ENCODE results near the gene PRKCA. TPM values are rescaled to one million over a fixed set of nuclear protein-coding genes. Genes with fewer than 3 reads are reported as not detected.

Gene PRKCA
- total RNA-seq, 1 experiment from 2014 or later, result 4.4 TPM

- H3K27me3 ChIP-seq (ENCODE audit: low read length), result no peaks in the 10 kb centered on the region
- no peaks in the 10 kb centered on the region for H4K20me1 ChIP-seq (ENCODE audit: insufficient read depth, low read depth, low read length)
- H3K27ac ChIP-seq (ENCODE audit: low read length), result no peak overlapping the region
- H3K4me1 ChIP-seq (ENCODE audit: low read length), result no peaks in the 10 kb centered on the region
- no peaks in the 10 kb centered on the region for H3K9me3 ChIP-seq (ENCODE audit: low read length)
- no peaks in the 10 kb centered on the region for H3K79me2 ChIP-seq (ENCODE audit: low read length)
- H3K4me3 ChIP-seq (ENCODE audit: low read length), result no peak overlapping the region
- DNase-seq, result no peak
- H3K9me2 ChIP-seq (replicated peaks; ENCODE audit: insufficient read depth, low read length), result no peaks in the 10 kb centered on the region
- no peak overlapping the region for H3K4me2 ChIP-seq (ENCODE audit: low read depth, low read length, poor library complexity, severe bottlenecking)
- no peak overlapping the region for H3K9ac ChIP-seq (ENCODE audit: low read length)
- no peaks in the 10 kb centered on the region for H3K36me3 ChIP-seq (ENCODE audit: insufficient read depth, low read length)
- H2AFZ ChIP-seq (ENCODE audit: low read length), result no peak overlapping the region
Measured at GRCh38 chr17:66462010-66462409, 159.6 kb downstream of the PRKCA start.

- no peak overlapping the region for H3K4me3 ChIP-seq (ENCODE audit: low read length)
- no peaks in the 10 kb centered on the region for H3K9me2 ChIP-seq (replicated peaks; ENCODE audit: insufficient read depth, low read length)
- H3K9me3 ChIP-seq (ENCODE audit: low read length), result no peaks in the 10 kb centered on the region
- no peaks in the 10 kb centered on the region for H3K79me2 ChIP-seq (ENCODE audit: low read length)
- H3K36me3 ChIP-seq (ENCODE audit: insufficient read depth, low read length), result no peaks in the 10 kb centered on the region
- DNase-seq, result no peak
- no peak overlapping the region for H3K9ac ChIP-seq (ENCODE audit: low read length)
- no peak overlapping the region for H3K27ac ChIP-seq (ENCODE audit: low read length)
- no peaks in the 10 kb centered on the region for H4K20me1 ChIP-seq (ENCODE audit: insufficient read depth, low read depth, low read length)
- no peaks in the 10 kb centered on the region for H3K27me3 ChIP-seq (ENCODE audit: low read length)
- H3K4me2 ChIP-seq (ENCODE audit: low read depth, low read length, poor library complexity, severe bottlenecking), result no peak overlapping the region
- H3K4me1 ChIP-seq (ENCODE audit: low read length), result peaks cover 10% of the 10 kb centered on the region
- no peak overlapping the region for H2AFZ ChIP-seq (ENCODE audit: low read length)
Measured at GRCh38 chr17:66464921-66465320, 162.5 kb downstream of the PRKCA start.

- Histone ChIP-seq H3K4me2 (ENCODE audit: low read depth, low read length, poor library complexity, severe bottlenecking) (no peak overlapping the region), H3K9ac (ENCODE audit: low read length) (no peak overlapping the region), H3K79me2 (ENCODE audit: low read length) (no peaks in the 10 kb centered on the region)
Measured at GRCh38 chr17:66465701-66466100, 163.3 kb downstream of the PRKCA start.

GRCh38 chr17:66466106-66466820 is 163.8 kb downstream of the PRKCA start:
- H3K79me2 ChIP-seq (ENCODE audit: low read length), result no peaks in the 10 kb centered on the region
- H3K27me3 ChIP-seq (ENCODE audit: low read length), result no peaks in the 10 kb centered on the region
- no peaks in the 10 kb centered on the region for H4K20me1 ChIP-seq (ENCODE audit: insufficient read depth, low read depth, low read length)
- no peak overlapping the region for H3K9ac ChIP-seq (ENCODE audit: low read length)
- peaks cover 10% of the 10 kb centered on the region for H3K4me1 ChIP-seq (ENCODE audit: low read length)
- H3K4me2 ChIP-seq (ENCODE audit: low read depth, low read length, poor library complexity, severe bottlenecking), result no peak overlapping the region
- no peaks in the 10 kb centered on the region for H3K36me3 ChIP-seq (ENCODE audit: insufficient read depth, low read length)
- H3K4me3 ChIP-seq (ENCODE audit: low read length), result no peak overlapping the region
- H3K27ac ChIP-seq (ENCODE audit: low read length), result no peak overlapping the region
- H3K9me3 ChIP-seq (ENCODE audit: low read length), result no peaks in the 10 kb centered on the region
- H2AFZ ChIP-seq (ENCODE audit: low read length), result no peak overlapping the region
- H3K9me2 ChIP-seq (replicated peaks; ENCODE audit: insufficient read depth, low read length), result no peaks in the 10 kb centered on the region
- no peak for DNase-seq

More at GRCh38 chr17:66465701-66466100, 163.3 kb downstream of the PRKCA start:
- Histone ChIP-seq H3K4me3 (ENCODE audit: low read length) (no peak overlapping the region), H2AFZ (ENCODE audit: low read length) (no peak overlapping the region), H3K4me1 (ENCODE audit: low read length) (peaks cover 10% of the 10 kb centered on the region), H3K27me3 (ENCODE audit: low read length) (no peaks in the 10 kb centered on the region), H4K20me1 (ENCODE audit: insufficient read depth, low read depth, low read length) (no peaks in the 10 kb centered on the region), H3K9me2 (replicated peaks; ENCODE audit: insufficient read depth, low read length) (no peaks in the 10 kb centered on the region), H3K27ac (ENCODE audit: low read length) (no peak overlapping the region), H3K36me3 (ENCODE audit: insufficient read depth, low read length) (no peaks in the 10 kb centered on the region), H3K9me3 (ENCODE audit: low read length) (no peaks in the 10 kb centered on the region)
- no peak for DNase-seq

GRCh38 chr17:66466840-66467367 is 164.5 kb downstream of the PRKCA start:
- peaks cover 10% of the 10 kb centered on the region for H3K4me1 ChIP-seq (ENCODE audit: low read length)
- H3K79me2 ChIP-seq (ENCODE audit: low read length), result no peaks in the 10 kb centered on the region
- no peaks in the 10 kb centered on the region for H4K20me1 ChIP-seq (ENCODE audit: insufficient read depth, low read depth, low read length)
- no peak overlapping the region for H3K27ac ChIP-seq (ENCODE audit: low read length)
- no peak for DNase-seq
- no peaks in the 10 kb centered on the region for H3K27me3 ChIP-seq (ENCODE audit: low read length)
- H3K4me2 ChIP-seq (ENCODE audit: low read depth, low read length, poor library complexity, severe bottlenecking), result no peak overlapping the region
- no peaks in the 10 kb centered on the region for H3K36me3 ChIP-seq (ENCODE audit: insufficient read depth, low read length)
- H3K9ac ChIP-seq (ENCODE audit: low read length), result no peak overlapping the region
- H3K4me3 ChIP-seq (ENCODE audit: low read length), result no peak overlapping the region
- no peaks in the 10 kb centered on the region for H3K9me2 ChIP-seq (replicated peaks; ENCODE audit: insufficient read depth, low read length)
- no peaks in the 10 kb centered on the region for H3K9me3 ChIP-seq (ENCODE audit: low read length)
- no peak overlapping the region for H2AFZ ChIP-seq (ENCODE audit: low read length)

GRCh38 chr17:66467766-66468165 is 165.4 kb downstream of the PRKCA start:
- H3K9me3 ChIP-seq (ENCODE audit: low read length), result no peaks in the 10 kb centered on the region
- no peaks in the 10 kb centered on the region for H4K20me1 ChIP-seq (ENCODE audit: insufficient read depth, low read depth, low read length)
- peaks cover 10% of the 10 kb centered on the region for H3K4me1 ChIP-seq (ENCODE audit: low read length)
- no peak overlapping the region for H3K9ac ChIP-seq (ENCODE audit: low read length)
- no peaks in the 10 kb centered on the region for H3K79me2 ChIP-seq (ENCODE audit: low read length)
- no peaks in the 10 kb centered on the region for H3K36me3 ChIP-seq (ENCODE audit: insufficient read depth, low read length)
- no peak overlapping the region for H3K4me2 ChIP-seq (ENCODE audit: low read depth, low read length, poor library complexity, severe bottlenecking)
- no peaks in the 10 kb centered on the region for H3K27me3 ChIP-seq (ENCODE audit: low read length)
- H2AFZ ChIP-seq (ENCODE audit: low read length), result no peak overlapping the region
- no peaks in the 10 kb centered on the region for H3K9me2 ChIP-seq (replicated peaks; ENCODE audit: insufficient read depth, low read length)
- H3K4me3 ChIP-seq (ENCODE audit: low read length), result no peak overlapping the region
- H3K27ac ChIP-seq (ENCODE audit: low read length), result no peak overlapping the region
- no peak for DNase-seq

- Histone ChIP-seq H3K4me3 (ENCODE audit: low read length) (no peak overlapping the region), H3K4me1 (ENCODE audit: low read length) (peaks cover 10% of the 10 kb centered on the region), H3K36me3 (ENCODE audit: insufficient read depth, low read length) (no peaks in the 10 kb centered on the region), H3K4me2 (ENCODE audit: low read depth, low read length, poor library complexity, severe bottlenecking) (no peak overlapping the region), H3K79me2 (ENCODE audit: low read length) (no peaks in the 10 kb centered on the region), H3K27ac (ENCODE audit: low read length) (no peak overlapping the region), H3K9ac (ENCODE audit: low read length) (no peak overlapping the region), H3K27me3 (ENCODE audit: low read length) (no peaks in the 10 kb centered on the region), H4K20me1 (ENCODE audit: insufficient read depth, low read depth, low read length) (no peaks in the 10 kb centered on the region), H2AFZ (ENCODE audit: low read length) (no peak overlapping the region), H3K9me3 (ENCODE audit: low read length) (no peaks in the 10 kb centered on the region), H3K9me2 (replicated peaks; ENCODE audit: insufficient read depth, low read length) (no peaks in the 10 kb centered on the region)
- DNase-seq, result no peak
Measured at GRCh38 chr17:66468241-66469087, 166.1 kb downstream of the PRKCA start.

- no peaks in the 10 kb centered on the region for H3K36me3 ChIP-seq (ENCODE audit: insufficient read depth, low read length)
- no peak overlapping the region for H3K9ac ChIP-seq (ENCODE audit: low read length)
- no peaks in the 10 kb centered on the region for H3K27me3 ChIP-seq (ENCODE audit: low read length)
- H3K79me2 ChIP-seq (ENCODE audit: low read length), result no peaks in the 10 kb centered on the region
- H3K4me2 ChIP-seq (ENCODE audit: low read depth, low read length, poor library complexity, severe bottlenecking), result no peak overlapping the region
- H3K9me2 ChIP-seq (replicated peaks; ENCODE audit: insufficient read depth, low read length), result no peaks in the 10 kb centered on the region
- no peak overlapping the region for H2AFZ ChIP-seq (ENCODE audit: low read length)
- H3K4me1 ChIP-seq (ENCODE audit: low read length), result peaks cover 13% of the 10 kb centered on the region
- DNase-seq, result no peak
- no peak overlapping the region for H3K4me3 ChIP-seq (ENCODE audit: low read length)
- no peak overlapping the region for H3K27ac ChIP-seq (ENCODE audit: low read length)
- H4K20me1 ChIP-seq (ENCODE audit: insufficient read depth, low read depth, low read length), result no peaks in the 10 kb centered on the region
- H3K9me3 ChIP-seq (ENCODE audit: low read length), result no peaks in the 10 kb centered on the region
Measured at GRCh38 chr17:66469088-66469442, 166.7 kb downstream of the PRKCA start.

All from Karpas-422 (cell line).